H1 (cell line): Measurements from ENCODE around the gene HLX. TPM values are rescaled to one million over a fixed set of nuclear protein-coding genes. Genes with fewer than 3 reads are reported as not detected.
A peak's percentile ranks its signal among the peaks of the same experiment; 100 is the strongest.

Experiments used
- ATF2 ChIP-seq: IDR thresholded peaks from 2 replicates; pipeline ENCODE4 v1.6.1; 2012; ENCODE audit warnings: low read length, inconsistent platforms
- BCL11A ChIP-seq, 2 experiments: IDR thresholded peaks; one replicate each; pipeline ENCODE4 v1.6.1; 2011; ENCODE audit warnings: low read depth in 2 of 2, low read length in 2 of 2, mild to moderate bottlenecking in 2 of 2
- CTBP2 ChIP-seq: IDR thresholded peaks from 2 replicates; pipeline ENCODE4 v1.7.0; 2011; ENCODE audit warnings: borderline replicate concordance, mild to moderate bottlenecking, moderate library complexity, mixed read lengths, low read length; ENCODE audit not compliant: insufficient read depth, insufficient read length
- EGR1 ChIP-seq: IDR thresholded peaks from 2 replicates; pipeline ENCODE4 v1.6.1; 2011; ENCODE audit warnings: low read depth, low read length, borderline replicate concordance
- MAFK ChIP-seq: IDR thresholded peaks from 2 replicates; pipeline ENCODE4 v1.6.1; 2012; ENCODE audit warnings: low read depth, mild to moderate bottlenecking, improper control_type of control experiment, low read length
- NRF1 ChIP-seq: IDR thresholded peaks from 2 replicates; pipeline ENCODE4 v1.6.1; 2011; ENCODE audit warnings: mild to moderate bottlenecking, low read depth, low read length, improper control_type of control experiment
- PHF8 ChIP-seq: fragments of 200-600 bp; sonication (generic); conservative IDR thresholded peaks from 2 replicates; pipeline ENCODE4 v1.7.1; 2012; ENCODE audit warnings: low read depth, mild to moderate bottlenecking, inconsistent platforms, low read length, moderate library complexity
- RXRA ChIP-seq: IDR thresholded peaks from 2 replicates; pipeline ENCODE4 v1.6.1; 2011; ENCODE audit warnings: low read depth, mild to moderate bottlenecking, low read length, moderate library complexity; ENCODE audit not compliant: insufficient read depth
- TBP ChIP-seq: IDR thresholded peaks from 2 replicates; pipeline ENCODE4 v1.6.1; 2011; ENCODE audit warnings: low read depth, low read length, improper control_type of control experiment
- TCF12 ChIP-seq: IDR thresholded peaks from 2 replicates; pipeline ENCODE4 v1.6.1; 2011; ENCODE audit warnings: low read depth, mild to moderate bottlenecking, low read length
- polyA plus RNA-seq, 7 experiments: library from polyadenylated mRNA; depleted of rRNA in 3 of 7; stranded (reverse) in 5 of 7; unstranded in 2 of 7; fragments of >200 nt in 5 of 7; fragments of 200-250 nt in 2 of 7; gene quantifications; 1 replicate in 5 of 7; 2 replicates in 1 of 7; 4 replicates in 1 of 7; pipeline versions ENCODE4 v1.2.1 to v1.2.3, GENCODE V29; 2011 to 2013; ENCODE audit warnings: missing spikeins in 2 of 7, mixed read lengths in 2 of 7
- total RNA-seq: library from RNA; stranded (reverse); fragmentation: NEBNext Ultra II Directional; extraction: Animal tissue kit (Norgen Biotek cat#: 25700); gene quantifications from 2 replicates; pipeline ENCODE4 v1.2.1, GENCODE V29; 2021

HLX gene
- total and polyA plus RNA-seq, 2 of the 8 experiments (the other 6 are each of a cell fraction or from before 2014, with no cell fraction given): 0.11 to 0.30 TPM

- TF ChIP-seq RXRA: no peak
- no peak for TF ChIP-seq ATF2
- TF ChIP-seq TBP: no peak
- no peak for TF ChIP-seq MAFK
- peak; percentile 98 for TF ChIP-seq CTBP2
- no peak for TF ChIP-seq PHF8
- TF ChIP-seq NRF1: no peak
- no peak for TF ChIP-seq BCL11A (IDR thresholded peaks at IDR 0.05; ENCODE audit: low read depth in 2 of 2, low read length in 2 of 2)
- TF ChIP-seq EGR1: no peak
- TF ChIP-seq TCF12: 0 out of 2 replicates have a peak, but pooled peaks have one; percentile 7
These were observed 1.7 kb downstream of the HLX start (continued) for GRCh38 chr1:220880726-220881506.
